HCT116 (cell line): ENCODE measurements around the gene SMG6. TPM values are rescaled to one million over a fixed set of nuclear protein-coding genes. Genes with fewer than 3 reads are reported as not detected.

Experiments
- ATAC-seq: fragments of 200-7000 bp; cut with Tn5 transposase; 2 replicates; pipeline ENCODE4 v1.9.1; 2020; ENCODE audit warnings: mild to moderate bottlenecking, moderate library complexity
- BruUV-seq: library from RNA; stranded (reverse); fragments of 400-500 nt; replicated peaks from 2 replicates; lab custom pipeline; 2021; lab: Mats Ljungman, UMichigan
- CTCF ChIA-PET: fragments of 300-600 bp; sonication (Branson Sonifier 250); formaldehyde crosslinking; loops from one replicate; lab custom pipeline; 2021; ENCODE audit warnings: antibody characterized with exemption; lab: Charles Lee
- POLR2A ChIA-PET: fragments of 300-600, 350-600 bp; sonication (Branson Sonifier 250); formaldehyde crosslinking; loops from one replicate; lab custom pipeline; 2021; ENCODE audit warnings: antibody characterized with exemption; lab: Charles Lee
- RAD21 ChIA-PET, 2 experiments: fragments of 300-600 bp; sonication (Branson Sonifier 250); formaldehyde crosslinking; loops; one replicate each; lab custom pipeline; 2023; ENCODE audit warnings: low total read pairs in 2 of 2; ENCODE audit not compliant: uncharacterized antibody in 2 of 2, unreplicated experiment in 2 of 2, low non-redundant PET in 1 of 2; lab: Charles Lee
- DNase-seq: peaks from one replicate; pipeline ENCODE4 v3.0.0-alpha.2; 2010; ENCODE audit warnings: low read depth, low spot score
- H2AFZ ChIP-seq: fragments of 200-600 bp; shearing (Covaris generic), sonication (generic); 2 replicates; pipeline ENCODE4 v1.6.1; 2017; ENCODE audit warnings: low read depth, mixed run types, mixed read lengths, antibody characterized with exemption, low read length; ENCODE audit not compliant: poor library complexity, severe bottlenecking
- H3K27ac ChIP-seq: 2 replicates; pipeline ENCODE4 v1.5.1; 2012; ENCODE audit warnings: low read depth, low read length
- H3K27me3 ChIP-seq: fragments of 200-600 bp; sonication (generic); 2 replicates; pipeline ENCODE4 v1.6.1; 2016; ENCODE audit warnings: mixed run types, low read length, mixed read lengths; ENCODE audit not compliant: insufficient read depth
- H3K36me3 ChIP-seq, 2 experiments: fragments of 200-500 bp in 1 of 2; fragments of 200-600 bp in 1 of 2; sonication (Bioruptor generic) in 1 of 2; sonication (generic) in 1 of 2; 2 replicates each; pipeline versions ENCODE4 v1.5.1 to v1.6.1; 2014 to 2016; ENCODE audit warnings: low read length in 2 of 2, inconsistent platforms in 1 of 2, mixed read lengths in 1 of 2, mixed run types in 1 of 2; ENCODE audit not compliant: insufficient read depth in 2 of 2, control insufficient read depth in 1 of 2
- H3K4me1 ChIP-seq, 2 experiments: fragments of 200-600 bp in 1 of 2; sonication (generic) in 1 of 2; 2 replicates each; pipeline versions ENCODE4 v1.5.1 to v1.6.1; 2012 to 2017; ENCODE audit warnings: low read length in 2 of 2, inconsistent platforms in 1 of 2, mild to moderate bottlenecking in 1 of 2, mixed read lengths in 1 of 2, mixed run types in 1 of 2, moderate library complexity in 1 of 2; ENCODE audit not compliant: insufficient read depth in 2 of 2, control insufficient read depth in 1 of 2
- H3K4me2 ChIP-seq: fragments of 200-600 bp; sonication (generic); 2 replicates; pipeline ENCODE4 v1.6.1; 2017; ENCODE audit warnings: mixed run types, low read length, mixed read lengths
- H3K4me3 ChIP-seq, 2 experiments: fragments of 200-600 bp in 1 of 2; sonication (generic) in 1 of 2; replicated peaks in 1 of 2; 2 replicates each; pipeline ENCODE4 v1.5.1; 2011 to 2016; ENCODE audit warnings: low read length in 2 of 2, control low read depth in 1 of 2, low read depth in 1 of 2, mild to moderate bottlenecking in 1 of 2, mixed read lengths in 1 of 2, mixed run types in 1 of 2
- H3K79me2 ChIP-seq: fragments of 200-600 bp; sonication (generic); 2 replicates; pipeline ENCODE4 v1.6.1; 2017; ENCODE audit warnings: mild to moderate bottlenecking, mixed run types, low read length, moderate library complexity, mixed read lengths; ENCODE audit not compliant: insufficient read depth
- H3K9ac ChIP-seq: fragments of 200-600 bp; sonication (generic); 2 replicates; pipeline ENCODE4 v1.6.1; 2016; ENCODE audit warnings: low read length, mixed read lengths
- H3K9me2 ChIP-seq: fragments of 200-600 bp; sonication (generic), shearing (Covaris generic); 2 replicates; pipeline ENCODE4 v1.6.1; 2017; ENCODE audit warnings: mixed run types, mild to moderate bottlenecking, moderate library complexity; ENCODE audit not compliant: insufficient read depth
- H3K9me3 ChIP-seq, 2 experiments: fragments of 200-500 bp in 1 of 2; fragments of 200-600 bp in 1 of 2; sonication (Bioruptor generic) in 1 of 2; sonication (generic) in 1 of 2; 2 replicates each; pipeline ENCODE4 v1.6.1; 2014 to 2017; ENCODE audit warnings: low read length in 2 of 2, mixed read lengths in 2 of 2, inconsistent platforms in 1 of 2, low read depth in 1 of 2, mild to moderate bottlenecking in 1 of 2, mixed run types in 1 of 2, moderate library complexity in 1 of 2; ENCODE audit not compliant: control insufficient read depth in 1 of 2, insufficient read depth in 1 of 2
- H4K20me1 ChIP-seq: fragments of 200-600 bp; sonication (generic), shearing (Covaris generic); 2 replicates; pipeline ENCODE4 v1.6.1; 2017; ENCODE audit warnings: mixed run types, mild to moderate bottlenecking, moderate library complexity; ENCODE audit not compliant: insufficient read depth
- ATF3 ChIP-seq: IDR thresholded peaks from 2 replicates; pipeline ENCODE4 v1.6.1; 2012
- CBX3 ChIP-seq: IDR thresholded peaks from 2 replicates; pipeline ENCODE4 v1.6.1; 2012; ENCODE audit warnings: low read depth
- CEBPB ChIP-seq: IDR thresholded peaks from 2 replicates; pipeline ENCODE4 v1.6.1; 2012; ENCODE audit warnings: low read depth
- EGR1 ChIP-seq: IDR thresholded peaks from 2 replicates; pipeline ENCODE4 v1.6.1; 2012; ENCODE audit warnings: low read depth
- ELF1 ChIP-seq: IDR thresholded peaks from 2 replicates; pipeline ENCODE4 v1.6.1; 2012; ENCODE audit warnings: low read depth, borderline replicate concordance
- EZH2phosphoT487 ChIP-seq: fragments of 200-600 bp; IDR thresholded peaks from 2 replicates; pipeline ENCODE4 v1.6.1; 2018; ENCODE audit warnings: antibody characterized with exemption, borderline replicate concordance
- FOSL1 ChIP-seq: IDR thresholded peaks from 2 replicates; pipeline ENCODE4 v1.6.1; 2012; ENCODE audit warnings: low read depth
- JUND ChIP-seq: IDR thresholded peaks from 2 replicates; pipeline ENCODE4 v1.6.1; 2012
- POLR2AphosphoS5 ChIP-seq: IDR thresholded peaks from 2 replicates; pipeline ENCODE4 v1.6.1; 2011; ENCODE audit warnings: mild to moderate bottlenecking, low read depth, low read length, moderate library complexity
- RAD21 ChIP-seq: IDR thresholded peaks from 2 replicates; pipeline ENCODE4 v1.6.1; 2012; ENCODE audit warnings: low read depth, mild to moderate bottlenecking
- SIN3A ChIP-seq: IDR thresholded peaks from 2 replicates; pipeline ENCODE4 v1.6.1; 2012; ENCODE audit warnings: low read depth
- SP1 ChIP-seq: IDR thresholded peaks from 2 replicates; pipeline ENCODE4 v1.6.1; 2012; ENCODE audit warnings: low read depth
- SRF ChIP-seq: IDR thresholded peaks from 2 replicates; pipeline ENCODE4 v1.6.1; 2012; ENCODE audit warnings: low read depth
- YY1 ChIP-seq: IDR thresholded peaks from 2 replicates; pipeline ENCODE4 v1.6.1; 2011; ENCODE audit warnings: low read length, low read depth, moderate library complexity, mild to moderate bottlenecking; ENCODE audit not compliant: insufficient replicate concordance; ENCODE audit errors: extremely low read depth
- ZFX ChIP-seq: fragments of 450-650 bp; IDR thresholded peaks from 2 replicates; pipeline ENCODE4 v1.6.1; 2017
- ZNF274 ChIP-seq: fragments of 200-500 bp; sonication (Bioruptor generic); IDR thresholded peaks from 2 replicates; pipeline ENCODE4 v1.6.1; 2014; ENCODE audit warnings: mild to moderate bottlenecking, low read depth, low read length, inconsistent platforms
- intact Hi-C: fragments of 100-400 bp; cut with micrococcal nuclease; formaldehyde crosslinking; loops from 2 replicates; pipeline ENCODE4 v1.10.0; 2022
- total RNA-seq: library from RNA; stranded (reverse); gene quantifications from one replicate; pipeline ENCODE4 v1.2.1, GENCODE V29; 2021; ENCODE audit not compliant: unreplicated experiment
- TF ChIP-seq, protein P1 (sequence below): IDR thresholded peaks from 2 replicates; pipeline ENCODE4 v1.6.1; 2012

Gene SMG6
- total RNA-seq, 1 experiment from 2014 or later, result 23.1 TPM

DNA sequence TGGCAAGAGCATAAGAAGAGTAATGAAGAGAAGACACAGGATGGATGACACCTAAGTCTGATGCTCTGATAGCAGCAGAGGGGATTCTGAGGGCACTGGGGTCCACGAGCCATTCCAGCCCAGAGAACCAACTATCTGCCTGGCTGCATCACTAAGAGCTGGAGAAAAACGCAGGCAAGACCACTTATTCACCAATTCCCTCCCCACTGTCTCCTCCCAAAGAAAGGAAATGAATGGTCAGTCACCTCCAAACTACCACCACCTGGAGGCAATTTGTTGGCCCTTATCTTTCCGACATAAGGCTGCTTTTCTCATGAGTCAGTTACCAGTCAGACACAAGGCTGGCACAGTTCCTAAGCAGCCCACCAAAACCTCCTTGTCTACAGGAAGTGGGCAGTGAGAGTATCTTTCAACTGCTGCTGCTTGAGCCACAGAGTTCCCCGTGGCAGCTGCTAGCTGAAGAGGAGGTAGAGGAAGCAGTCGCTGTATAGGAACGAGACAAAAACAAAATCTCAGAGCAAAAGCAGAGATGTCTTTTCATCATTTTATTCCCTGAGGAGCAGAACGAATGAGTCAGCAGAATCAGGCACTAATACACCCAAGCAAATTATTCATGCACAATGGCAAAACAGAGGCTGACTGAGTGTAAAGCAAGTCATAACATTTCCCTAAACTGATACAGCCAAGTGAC is 111.1 kb downstream of the SMG6 start:
- RAD21 ChIA-PET, result no interaction called here
- Histone ChIP-seq H2AFZ (no peak overlapping the region), H3K9me2 (no peaks in the 10 kb centered on the region), H3K27me3 (no peaks in the 10 kb centered on the region), H3K27ac (peak overlapping the region; percentile 56), H3K9me3 (no peaks in the 10 kb centered on the region), H4K20me1 (no peaks in the 10 kb centered on the region), H3K9ac (0 out of 2 replicates have a peak overlapping the region, but pooled peaks have one; percentile 12), H3K36me3 (no peaks in the 10 kb centered on the region), H3K4me1 (peaks cover 11 to 45% of the 10 kb centered on the region in 2 experiments), H3K4me3 (peak overlapping the region in 1 of 2 experiments; percentile 30; a peak in 1 of 4 replicates)
- BruUV-seq, result no TSS peak
- intact Hi-C loops, result no loop called here
- CTCF ChIA-PET, result no interaction called here
- POLR2A ChIA-PET, result no interaction called here
- ATAC-seq, result peak; percentile 84
- DNase-seq, result peak; percentile 48
- TF ChIP-seq EGR1, result no peak
- no peak for TF ChIP-seq ZNF274
- TF ChIP-seq, protein P1, sequence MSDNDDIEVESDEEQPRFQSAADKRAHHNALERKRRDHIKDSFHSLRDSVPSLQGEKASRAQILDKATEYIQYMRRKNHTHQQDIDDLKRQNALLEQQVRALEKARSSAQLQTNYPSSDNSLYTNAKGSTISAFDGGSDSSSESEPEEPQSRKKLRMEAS, result peak; percentile 24; the same call in 1 of the 2 replicates
- no peak for TF ChIP-seq SIN3A
- no peak for TF ChIP-seq YY1
- TF ChIP-seq FOSL1, result peak; percentile 82
- no peak for TF ChIP-seq ELF1
- no peak for TF ChIP-seq ZFX
- peak; percentile 69 for TF ChIP-seq SP1
- TF ChIP-seq JUND, result peak; percentile 70
- TF ChIP-seq CBX3, result peak; percentile 68; the same call in 1 of the 2 replicates
- no peak for TF ChIP-seq RAD21
- no peak for TF ChIP-seq ATF3
- 0 out of 2 replicates have a peak, but pooled peaks have one; percentile 24 for TF ChIP-seq POLR2AphosphoS5
- TF ChIP-seq SRF, result 0 out of 2 replicates have a peak, but pooled peaks have one; percentile 33
- TF ChIP-seq CEBPB, result no peak
- TF ChIP-seq EZH2phosphoT487, result no peak
- TF ChIP-seq, all 23 proteins: peak for 7
- peak overlapping the region; percentile 68 for H3K4me2 ChIP-seq
- no peaks in the 10 kb centered on the region for H3K79me2 ChIP-seq
